Measurements from ENCODE around the gene PAPPA. TPM values are rescaled to one million over a fixed set of nuclear protein-coding genes. Genes with fewer than 3 reads are reported as not detected.

Gene PAPPA
- polyA plus RNA-seq, 1 of the 3 experiments (the other 2 are of a cell fraction), result 44.5 TPM

DNA sequence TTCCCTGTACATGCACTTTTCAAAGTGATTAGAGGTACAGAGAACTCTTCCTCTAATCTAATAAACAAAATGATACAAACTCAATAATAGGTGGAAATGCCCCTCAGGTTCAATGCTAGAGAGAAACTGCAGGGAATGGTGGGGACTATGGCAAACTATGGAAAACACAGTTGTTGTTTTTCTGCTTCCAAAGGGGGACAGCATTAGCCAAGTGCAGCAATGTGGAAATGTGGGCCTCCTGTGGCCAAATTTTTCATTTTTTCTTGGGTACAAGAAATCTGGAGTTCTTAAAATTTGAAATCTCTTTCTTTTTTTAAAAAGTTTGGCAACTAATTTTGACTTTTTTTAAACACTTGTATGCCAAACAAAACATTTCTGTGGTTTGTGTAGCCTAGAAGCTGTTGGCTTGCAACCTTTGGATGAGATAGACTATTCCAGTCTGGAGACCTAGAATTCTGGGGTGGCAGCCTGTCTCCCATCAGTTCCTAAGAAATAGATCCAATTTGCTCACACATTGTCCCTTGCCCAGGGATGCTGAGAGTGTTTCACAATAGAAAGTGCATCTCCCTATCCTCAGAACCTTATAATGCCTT is 218.6 kb downstream of the PAPPA start:
- Histone ChIP-seq H3K4me3 (ENCODE audit: low read depth in 2 of 2, low read length in 1 of 2) (no peak overlapping the region), H3F3A (replicated peaks; ENCODE audit: insufficient read depth) (peaks cover 57% of the 10 kb centered on the region), H3K9me3 (no peaks in the 10 kb centered on the region), H4K20me1 (ENCODE audit: insufficient read depth) (peaks cover 20% of the 10 kb centered on the region), H3K36me3 (replicated peaks in 1 of 2; ENCODE audit: control insufficient read depth in 1 of 2, insufficient read depth in 2 of 2, low read length in 1 of 2) (peaks cover 37 to 70% of the 10 kb centered on the region in 2 experiments), H3K9me2 (no peaks in the 10 kb centered on the region), H3K27ac (ENCODE audit: low read depth in 2 of 2, low read length in 1 of 2) (no peak overlapping the region), H3K4me1 (ENCODE audit: control insufficient read depth in 1 of 2, insufficient read depth in 2 of 2, low read depth in 1 of 2, low read length in 1 of 2) (peaks cover 0 to 15% of the 10 kb centered on the region in 2 experiments; a peak in 1 of 4 replicates), H3K27me3 (ENCODE audit: insufficient read depth) (no peaks in the 10 kb centered on the region), H3K79me2 (ENCODE audit: insufficient read depth) (peaks cover 5% of the 10 kb centered on the region), H2AFZ (ENCODE audit: low read depth) (no peak overlapping the region), H3K9ac (no peak overlapping the region), H3K4me2 (no peak overlapping the region)
- ChIA-PET CTCF (no interaction called here), POLR2A (no interaction called here)
- TF ChIP-seq RXRA (IDR thresholded peaks at IDR 0.05; ENCODE audit: borderline replicate concordance, low read depth) (no peak), YY1 (IDR thresholded peaks at IDR 0.05; ENCODE audit: low read depth) (no peak), TAF1 (IDR thresholded peaks at IDR 0.05; ENCODE audit: borderline replicate concordance, low read depth, low read length) (no peak), MEF2A (IDR thresholded peaks at IDR 0.05; ENCODE audit: borderline replicate concordance, low read depth) (no peak), NRF1 (IDR thresholded peaks at IDR 0.05; ENCODE audit: low read depth, low read length) (no peak), FOSL2 (IDR thresholded peaks at IDR 0.05; ENCODE audit: borderline replicate concordance, low read depth) (no peak), GABPA (IDR thresholded peaks at IDR 0.05; ENCODE audit: low read depth) (no peak), SMC3 (IDR thresholded peaks at IDR 0.05; ENCODE audit: low read depth, low read length) (no peak)
- TF ChIP-seq, protein P1, sequence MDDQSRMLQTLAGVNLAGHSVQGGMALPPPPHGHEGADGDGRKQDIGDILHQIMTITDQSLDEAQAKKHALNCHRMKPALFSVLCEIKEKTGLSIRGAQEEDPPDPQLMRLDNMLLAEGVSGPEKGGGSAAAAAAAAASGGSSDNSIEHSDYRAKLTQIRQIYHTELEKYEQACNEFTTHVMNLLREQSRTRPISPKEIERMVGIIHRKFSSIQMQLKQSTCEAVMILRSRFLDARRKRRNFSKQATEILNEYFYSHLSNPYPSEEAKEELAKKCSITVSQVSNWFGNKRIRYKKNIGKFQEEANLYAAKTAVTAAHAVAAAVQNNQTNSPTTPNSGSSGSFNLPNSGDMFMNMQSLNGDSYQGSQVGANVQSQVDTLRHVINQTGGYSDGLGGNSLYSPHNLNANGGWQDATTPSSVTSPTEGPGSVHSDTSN (IDR thresholded peaks at IDR 0.05), result no peak
- TF ChIP-seq, protein P2, sequence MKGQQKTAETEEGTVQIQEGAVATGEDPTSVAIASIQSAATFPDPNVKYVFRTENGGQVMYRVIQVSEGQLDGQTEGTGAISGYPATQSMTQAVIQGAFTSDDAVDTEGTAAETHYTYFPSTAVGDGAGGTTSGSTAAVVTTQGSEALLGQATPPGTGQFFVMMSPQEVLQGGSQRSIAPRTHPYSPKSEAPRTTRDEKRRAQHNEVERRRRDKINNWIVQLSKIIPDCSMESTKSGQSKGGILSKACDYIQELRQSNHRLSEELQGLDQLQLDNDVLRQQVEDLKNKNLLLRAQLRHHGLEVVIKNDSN (IDR thresholded peaks at IDR 0.05; ENCODE audit: borderline replicate concordance, low read depth), result no peak
- TF ChIP-seq, protein P3, sequence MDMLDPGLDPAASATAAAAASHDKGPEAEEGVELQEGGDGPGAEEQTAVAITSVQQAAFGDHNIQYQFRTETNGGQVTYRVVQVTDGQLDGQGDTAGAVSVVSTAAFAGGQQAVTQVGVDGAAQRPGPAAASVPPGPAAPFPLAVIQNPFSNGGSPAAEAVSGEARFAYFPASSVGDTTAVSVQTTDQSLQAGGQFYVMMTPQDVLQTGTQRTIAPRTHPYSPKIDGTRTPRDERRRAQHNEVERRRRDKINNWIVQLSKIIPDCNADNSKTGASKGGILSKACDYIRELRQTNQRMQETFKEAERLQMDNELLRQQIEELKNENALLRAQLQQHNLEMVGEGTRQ (IDR thresholded peaks at IDR 0.05; ENCODE audit: borderline replicate concordance, low read depth, low read length), result no peak
- DNase-seq, result no peak

DNA sequence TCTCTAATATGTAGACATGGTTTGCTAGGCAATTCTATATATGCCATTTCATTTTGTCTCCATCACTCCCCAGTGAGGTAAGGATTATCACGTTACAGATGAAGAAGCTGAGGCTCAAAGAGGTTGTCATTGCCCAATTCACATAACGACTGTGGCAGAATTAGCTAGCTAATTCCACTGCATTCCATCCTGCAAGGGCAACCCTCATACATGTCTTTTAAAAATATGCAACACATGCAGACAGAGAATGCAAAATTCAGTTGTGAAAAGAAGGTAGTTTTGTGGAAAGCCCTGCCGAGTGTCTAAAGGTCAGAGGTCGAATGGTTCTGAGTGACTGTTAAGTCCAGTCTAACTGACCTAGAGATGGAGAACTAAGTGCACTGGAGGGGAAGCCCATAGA is 219.2 kb downstream of the PAPPA start:
- TF ChIP-seq, protein P4, sequence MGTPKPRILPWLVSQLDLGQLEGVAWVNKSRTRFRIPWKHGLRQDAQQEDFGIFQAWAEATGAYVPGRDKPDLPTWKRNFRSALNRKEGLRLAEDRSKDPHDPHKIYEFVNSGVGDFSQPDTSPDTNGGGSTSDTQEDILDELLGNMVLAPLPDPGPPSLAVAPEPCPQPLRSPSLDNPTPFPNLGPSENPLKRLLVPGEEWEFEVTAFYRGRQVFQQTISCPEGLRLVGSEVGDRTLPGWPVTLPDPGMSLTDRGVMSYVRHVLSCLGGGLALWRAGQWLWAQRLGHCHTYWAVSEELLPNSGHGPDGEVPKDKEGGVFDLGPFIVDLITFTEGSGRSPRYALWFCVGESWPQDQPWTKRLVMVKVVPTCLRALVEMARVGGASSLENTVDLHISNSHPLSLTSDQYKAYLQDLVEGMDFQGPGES (IDR thresholded peaks at IDR 0.05; ENCODE audit: low read depth, low read length), result no peak
- TF ChIP-seq EP300 (IDR thresholded peaks at IDR 0.05; ENCODE audit: borderline replicate concordance in 1 of 2, low read depth in 1 of 2, low read length in 1 of 2), result no peak
- no peak for TF ChIP-seq MEF2A (IDR thresholded peaks at IDR 0.05; ENCODE audit: borderline replicate concordance, low read depth)
- no peak for TF ChIP-seq GABPA (IDR thresholded peaks at IDR 0.05; ENCODE audit: low read depth)
- TF ChIP-seq TAF1 (IDR thresholded peaks at IDR 0.05; ENCODE audit: borderline replicate concordance, low read depth, low read length), result no peak
- no peak for TF ChIP-seq TCF12 (IDR thresholded peaks at IDR 0.05)
- TF ChIP-seq YY1 (IDR thresholded peaks at IDR 0.05; ENCODE audit: low read depth), result no peak
- TF ChIP-seq, protein P5, sequence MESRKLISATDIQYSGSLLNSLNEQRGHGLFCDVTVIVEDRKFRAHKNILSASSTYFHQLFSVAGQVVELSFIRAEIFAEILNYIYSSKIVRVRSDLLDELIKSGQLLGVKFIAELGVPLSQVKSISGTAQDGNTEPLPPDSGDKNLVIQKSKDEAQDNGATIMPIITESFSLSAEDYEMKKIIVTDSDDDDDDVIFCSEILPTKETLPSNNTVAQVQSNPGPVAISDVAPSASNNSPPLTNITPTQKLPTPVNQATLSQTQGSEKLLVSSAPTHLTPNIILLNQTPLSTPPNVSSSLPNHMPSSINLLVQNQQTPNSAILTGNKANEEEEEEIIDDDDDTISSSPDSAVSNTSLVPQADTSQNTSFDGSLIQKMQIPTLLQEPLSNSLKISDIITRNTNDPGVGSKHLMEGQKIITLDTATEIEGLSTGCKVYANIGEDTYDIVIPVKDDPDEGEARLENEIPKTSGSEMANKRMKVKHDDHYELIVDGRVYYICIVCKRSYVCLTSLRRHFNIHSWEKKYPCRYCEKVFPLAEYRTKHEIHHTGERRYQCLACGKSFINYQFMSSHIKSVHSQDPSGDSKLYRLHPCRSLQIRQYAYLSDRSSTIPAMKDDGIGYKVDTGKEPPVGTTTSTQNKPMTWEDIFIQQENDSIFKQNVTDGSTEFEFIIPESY (IDR thresholded peaks at IDR 0.05; ENCODE audit: borderline replicate concordance, low read depth), result no peak
- no peak for TF ChIP-seq SMC3 (IDR thresholded peaks at IDR 0.05; ENCODE audit: low read depth, low read length)
- no peak for TF ChIP-seq MXI1 (IDR thresholded peaks at IDR 0.05; ENCODE audit: low read depth, low read length)
- no peak for TF ChIP-seq FOSL2 (IDR thresholded peaks at IDR 0.05; ENCODE audit: borderline replicate concordance, low read depth)
- TF ChIP-seq TEAD4 (IDR thresholded peaks at IDR 0.05; ENCODE audit: borderline replicate concordance, insufficient read depth), result no peak
- TF ChIP-seq, protein P2 (IDR thresholded peaks at IDR 0.05; ENCODE audit: borderline replicate concordance, low read depth), result no peak
- WGBS (ENCODE audit: low lambda C conversion rate), result 97% methylated on average over 4 of the region's 4 CpGs
- Histone ChIP-seq H3K27me3 (ENCODE audit: insufficient read depth) (no peaks in the 10 kb centered on the region), H3K36me3 (replicated peaks in 1 of 2; ENCODE audit: control insufficient read depth in 1 of 2, insufficient read depth in 2 of 2, low read length in 1 of 2) (peaks cover 32 to 67% of the 10 kb centered on the region in 2 experiments), H3K9ac (no peak overlapping the region), H3F3A (replicated peaks; ENCODE audit: insufficient read depth) (peaks cover 57% of the 10 kb centered on the region), H3K9me2 (no peaks in the 10 kb centered on the region), H3K4me2 (no peak overlapping the region), H3K79me2 (ENCODE audit: insufficient read depth) (peaks cover 8% of the 10 kb centered on the region), H2AFZ (ENCODE audit: low read depth) (no peak overlapping the region), H3K27ac (ENCODE audit: low read depth in 2 of 2, low read length in 1 of 2) (no peak overlapping the region), H3K4me1 (ENCODE audit: control insufficient read depth in 1 of 2, insufficient read depth in 2 of 2, low read depth in 1 of 2, low read length in 1 of 2) (peaks cover 0 to 15% of the 10 kb centered on the region in 2 experiments; a peak in 1 of 4 replicates), H3K4me3 (ENCODE audit: low read depth in 2 of 2, low read length in 1 of 2) (no peak overlapping the region), H3K9me3 (no peaks in the 10 kb centered on the region), H4K20me1 (ENCODE audit: insufficient read depth) (peaks cover 22% of the 10 kb centered on the region)
- no peak for DNase-seq
- POLR2A ChIA-PET, result no interaction called here
- CTCF ChIA-PET, result no interaction called here
